Testis (tissue), 3 donors: ENCODE measurements around the gene CA11. TPM values are rescaled to one million over a fixed set of nuclear protein-coding genes. Genes with fewer than 3 reads are reported as not detected.

ENCODE experiments used
- DNase-seq: peaks from one replicate; pipeline ENCODE4 v3.0.0-alpha.2; 2019
- H3K27ac ChIP-seq, 2 donors: fragments of 200-600 bp; sonication (generic); one replicate each; pipeline ENCODE4 v1.5.1; 2019
- H3K27me3 ChIP-seq: fragments of 200-600 bp; sonication (generic); one replicate; pipeline ENCODE4 v1.5.1; 2019
- H3K36me3 ChIP-seq: fragments of 200-600 bp; sonication (generic); one replicate; pipeline ENCODE4 v1.5.1; 2017; ENCODE audit warnings: low read depth; ENCODE audit errors: missing control alignments
- H3K4me1 ChIP-seq: fragments of 200-600 bp; sonication (generic); one replicate; pipeline ENCODE4 v1.5.1; 2019
- H3K4me3 ChIP-seq, 2 donors: fragments of 200-600 bp; sonication (generic); one replicate each; pipeline ENCODE4 v1.5.1; 2017 to 2019
- H3K9me3 ChIP-seq: fragments of 200-600 bp; sonication (generic); one replicate; pipeline ENCODE4 v1.5.1; 2017
- CTCF ChIP-seq, 3 experiments: fragments of 450-650 bp in 2 of 3; fragments of 200-600 bp in 1 of 3; sonication (generic) in 1 of 3; IDR thresholded peaks; one replicate each; pipeline ENCODE4 v1.5.1; 2016 to 2019; ENCODE audit warnings: antibody characterized with exemption in 3 of 3, mild to moderate bottlenecking in 2 of 3, moderate library complexity in 1 of 3
- POLR2A ChIP-seq: fragments of 450-650 bp; IDR thresholded peaks from one replicate; pipeline ENCODE4 v1.6.1; 2017; ENCODE audit warnings: antibody characterized with exemption, mild to moderate bottlenecking, moderate library complexity
- WGBS, 2 donors: methylation state at CpG; one replicate each; pipeline ENCODE4 v1.1.5; 2018; 5-methylcytosine and 5-hydroxymethylcytosine counted together
- intact Hi-C: fragments of 100-400 bp; cut with DNase I; formaldehyde crosslinking; loops from one replicate; pipeline ENCODE4 v1.15.1; 2023; ENCODE audit warnings: low total_unique reads
- polyA plus RNA-seq: library from polyadenylated mRNA; stranded (reverse); fragments of 350-450 nt; fragmentation: Illumina TruSeq; extraction: RNeasy Lipid Tissue Mini Kit (QIAGEN cat#74804); gene quantifications from one replicate; pipeline ENCODE4 v1.2.3, GENCODE V29; 2014; ENCODE audit warnings: low read depth, low replicate concordance; ENCODE audit not compliant: insufficient read depth
- total RNA-seq, 2 donors: library from RNA; depleted of rRNA; stranded (reverse); fragments of >200 nt; gene quantifications; one replicate each; pipeline ENCODE4 v1.2.3, GENCODE V29; 2016

The CA11 gene
- total and polyA plus RNA-seq, 3 donors from 2014 or later: 6.3 to 20.0 (median 6.8) TPM

- no peaks in the 10 kb centered on the region for H3K36me3 ChIP-seq
- no peaks in the 10 kb centered on the region for H3K27me3 ChIP-seq
- H3K27ac ChIP-seq: no peak overlapping the region
- no peaks in the 10 kb centered on the region for H3K9me3 ChIP-seq
- H3K4me1 ChIP-seq: peaks cover 15% of the 10 kb centered on the region
- no peak overlapping the region for H3K4me3 ChIP-seq
- no peak for DNase-seq
- intact Hi-C loops: no loop called here
- 79 to 82% methylated on average over 6 to 14 of the region's 19 CpGs for whole genome bisulfite sequencing, 2 donors
- TF ChIP-seq POLR2A (no peak), CTCF (IDR thresholded peaks at IDR 0.05) (no peak)
Observed at GRCh38 chr19:48674216-48674809, 28.3 kb upstream of the CA11 start.

GRCh38 chr19:48673436-48674100 is 27.6 kb upstream of the CA11 start:
- H3K4me3 ChIP-seq: no peak overlapping the region
- 83 to 84% methylated on average over 18 to 25 of the region's 25 CpGs for WGBS, 2 donors
- no peaks in the 10 kb centered on the region for H3K36me3 ChIP-seq
- H3K9me3 ChIP-seq: no peaks in the 10 kb centered on the region
- H3K27me3 ChIP-seq: no peaks in the 10 kb centered on the region
- H3K27ac ChIP-seq: no peak overlapping the region
- intact Hi-C loops: no loop called here
- no peak for DNase-seq
- peaks cover 15% of the 10 kb centered on the region for H3K4me1 ChIP-seq
- TF ChIP-seq POLR2A: no peak
- no peak for TF ChIP-seq CTCF (IDR thresholded peaks at IDR 0.05)

GRCh38 chr19:48672994-48673393 is 27.0 kb upstream of the CA11 start, which contains the start of gene NTN5:
Gene NTN5, minus strand, starts transcription at chr19:48673017. Its CDS starts 2,031 bp downstream, at chr19:48670986.
- Histone ChIP-seq H3K9me3 (no peaks in the 10 kb centered on the region), H3K36me3 (no peaks in the 10 kb centered on the region), H3K27me3 (no peaks in the 10 kb centered on the region), H3K4me3 (no peak within 1 kb of the TSS), H3K27ac (no peak within 1 kb of the TSS), H3K4me1 (peaks cover 15% of the 10 kb centered on the region)
- intact Hi-C loops: no loop called here
- 89 to 91% methylated on average over 11 to 17 of the region's 25 CpGs for WGBS, 2 donors
- TF ChIP-seq POLR2A (no peak), CTCF (IDR thresholded peaks at IDR 0.05) (no peak)
- DNase-seq: no peak

- 76 to 85% methylated on average over 5 to 10 of the region's 10 CpGs for WGBS, 2 donors
- Histone ChIP-seq H3K36me3 (no peaks in the 10 kb centered on the region), H3K27ac (no peak overlapping the region), H3K4me1 (peaks cover 15% of the 10 kb centered on the region), H3K4me3 (no peak overlapping the region), H3K9me3 (no peaks in the 10 kb centered on the region), H3K27me3 (no peaks in the 10 kb centered on the region)
- no peak for DNase-seq
- intact Hi-C loops: no loop called here
- TF ChIP-seq POLR2A: no peak
- TF ChIP-seq CTCF (IDR thresholded peaks at IDR 0.05): no peak
Observed at GRCh38 chr19:48671446-48671995, 25.5 kb upstream of the CA11 start.
